NK-92 (cell line): ENCODE measurements around the gene CPED1.
"Not testable (repeated sequence)": the region's sequence is repeated elsewhere in the genome, so short reads cannot be mapped to it uniquely, and the experiment has no call there.

Experiments used
- DNase-seq: peaks from one replicate; lab custom pipeline; 2025; ENCODE audit not compliant: unreplicated experiment; lab: John Stamatoyannopoulos, UW

CPED1 gene

GRCh38 chr7:121221108-121221507 lies 232.6 kb downstream of the CPED1 start:
- DNase-seq, result not testable (repeated sequence)

GRCh38 chr7:121228779-121229178 lies 240.3 kb downstream of the CPED1 start:
- no peak for DNase-seq

GRCh38 chr7:121235201-121235600 lies 246.7 kb downstream of the CPED1 start:
- no peak for DNase-seq

DNA sequence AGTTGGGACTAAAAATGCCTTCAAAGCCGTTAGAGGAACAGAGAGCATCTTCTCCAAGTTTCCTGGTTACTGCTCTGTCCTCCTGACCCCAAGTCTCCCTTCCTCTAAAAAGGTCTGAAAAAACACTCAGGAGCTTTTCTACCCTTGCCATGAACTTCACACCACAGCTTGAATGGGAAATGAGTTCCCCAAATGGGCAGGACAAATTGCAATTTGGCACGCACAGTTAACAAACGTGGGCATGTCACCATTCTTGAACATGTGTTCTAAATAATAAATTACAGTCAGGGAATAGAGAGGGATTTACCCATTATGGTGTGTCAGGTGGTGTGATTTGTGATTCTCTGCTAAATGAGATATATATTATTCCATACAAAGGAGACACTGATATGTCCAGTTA lies 249.1 kb downstream of the CPED1 start:
- DNase-seq, result no peak

DNA sequence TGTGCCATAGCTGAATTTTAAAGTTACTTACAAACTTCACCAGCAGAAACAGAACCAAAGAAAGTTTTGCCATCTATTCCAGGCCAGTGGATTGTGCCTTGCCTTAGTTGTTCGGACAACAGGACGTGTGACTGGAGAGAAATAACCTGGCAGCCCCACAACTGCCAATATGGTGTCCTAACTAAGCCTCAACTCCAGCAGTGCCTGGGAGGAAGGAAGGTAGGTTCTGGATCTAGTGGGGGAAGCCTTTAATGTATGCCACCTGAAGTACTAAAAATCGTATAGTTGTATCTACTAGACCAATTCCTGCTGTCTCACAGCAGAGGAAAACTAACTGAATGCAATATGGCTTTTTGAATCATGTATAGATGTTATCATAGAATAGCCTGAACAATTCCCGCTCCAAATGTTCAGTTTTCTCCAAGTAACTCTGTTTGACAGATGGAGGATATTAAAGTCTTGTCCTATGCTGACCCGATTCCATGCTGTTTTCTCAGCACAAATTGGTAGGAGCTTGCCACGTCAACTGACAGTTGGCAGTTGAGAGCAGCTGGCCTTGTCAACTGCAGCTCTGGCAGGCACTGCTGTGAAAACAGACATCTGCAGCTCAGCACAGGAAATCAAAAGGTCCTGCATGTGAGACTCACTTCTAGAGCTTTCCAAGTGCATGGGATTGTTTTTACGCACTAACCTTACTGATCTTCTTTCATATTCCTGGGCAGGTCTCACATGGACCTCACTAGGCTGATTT lies 255.8 kb downstream of the CPED1 start:
- no peak for DNase-seq

DNA sequence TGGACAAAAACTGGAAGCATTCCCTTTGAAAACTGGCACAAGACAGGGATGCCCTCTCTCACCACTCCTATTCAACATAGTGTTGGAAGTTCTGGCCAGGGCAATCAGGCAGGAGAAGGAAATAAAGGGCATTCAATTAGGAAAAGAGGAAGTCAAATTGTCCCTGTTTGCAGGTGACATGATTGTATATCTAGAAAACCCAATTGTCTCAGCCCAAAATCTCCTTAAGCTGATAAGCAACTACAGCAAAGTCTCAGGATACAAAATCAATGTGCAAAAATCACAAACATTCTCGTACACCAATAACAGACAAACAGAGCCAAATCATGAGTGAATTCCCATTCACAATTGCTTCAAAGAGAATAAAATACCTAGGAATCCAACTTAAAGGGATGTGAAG lies 262.9 kb downstream of the CPED1 start:
- not testable (repeated sequence) for DNase-seq

- not testable (repeated sequence) for DNase-seq
These were observed 264.2 kb downstream of the CPED1 start for GRCh38 chr7:121252523-121253235.

DNA sequence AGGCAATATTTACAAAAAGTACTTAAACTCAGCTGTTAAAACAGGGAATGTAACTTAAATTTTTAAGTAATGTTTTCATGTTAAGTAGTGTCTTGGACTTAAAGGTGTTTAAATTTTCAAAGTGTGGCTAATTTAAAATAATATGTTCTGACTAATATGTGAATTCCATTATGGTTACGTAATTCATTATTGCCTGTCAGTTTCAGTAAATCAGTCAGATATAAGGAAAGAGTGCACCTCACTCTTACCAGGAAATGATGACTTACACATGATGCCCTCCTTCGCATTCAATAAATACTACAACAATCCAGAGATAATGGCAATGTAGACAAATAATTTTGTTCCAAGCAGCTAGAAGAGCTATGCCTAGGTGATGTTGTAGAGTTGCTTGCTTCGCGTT lies 271.3 kb downstream of the CPED1 start:
- no peak for DNase-seq

DNA sequence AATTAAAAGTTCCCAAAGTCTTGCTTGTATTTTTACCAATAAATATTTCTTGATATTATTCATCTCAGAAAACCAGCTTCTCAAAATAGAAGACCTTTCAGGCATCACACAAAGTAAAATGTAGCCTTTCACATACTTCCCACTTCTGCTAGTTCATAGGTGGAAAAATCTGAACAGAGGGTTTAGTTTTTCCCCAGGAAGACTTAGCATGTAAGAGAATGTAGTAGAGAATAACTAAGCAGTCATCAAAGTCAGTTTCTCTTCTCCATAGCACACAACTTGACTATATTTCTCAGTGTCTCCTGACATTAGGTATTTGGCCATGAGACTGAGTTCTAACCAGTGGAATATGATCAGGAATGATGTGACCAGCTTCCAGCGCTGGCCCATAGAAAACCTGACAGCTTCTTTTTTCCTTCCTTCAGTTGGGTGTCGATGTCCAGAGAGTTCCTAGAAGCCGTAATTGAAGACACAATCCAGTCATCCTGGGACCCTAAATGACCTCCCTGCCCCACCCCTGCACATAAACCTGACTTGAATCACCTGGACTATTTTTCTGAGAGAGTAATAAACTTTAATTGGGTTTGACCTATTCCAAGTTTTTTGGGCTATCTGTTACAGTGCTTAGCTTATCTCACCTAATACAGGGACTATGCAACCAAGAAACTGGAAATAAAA lies 272.8 kb downstream of the CPED1 start:
- no peak for DNase-seq

GRCh38 chr7:121262221-121262620 lies 273.7 kb downstream of the CPED1 start:
- DNase-seq, result no peak

DNA sequence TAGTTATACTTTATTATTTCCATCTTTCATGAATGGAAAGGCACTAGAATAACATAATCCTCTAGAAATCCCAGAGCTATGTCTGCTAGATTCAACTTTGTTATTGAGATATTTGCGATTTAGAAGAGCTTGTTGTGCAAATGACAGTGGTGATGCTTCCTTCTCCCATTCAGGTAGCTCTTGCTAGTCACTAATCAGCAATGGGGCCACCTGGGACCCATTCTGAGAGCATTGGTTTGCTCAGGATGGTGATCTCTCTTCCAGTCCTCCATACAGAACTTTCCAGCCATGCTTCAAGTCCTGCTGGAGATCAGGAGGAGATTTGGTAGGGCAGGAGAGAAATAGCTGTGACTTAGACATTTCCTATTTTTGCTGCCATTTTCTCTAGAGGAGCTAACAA lies 274.5 kb downstream of the CPED1 start:
- DNase-seq, result no peak

GRCh38 chr7:121266307-121266894 lies 277.9 kb downstream of the CPED1 start:
- no peak for DNase-seq

DNA sequence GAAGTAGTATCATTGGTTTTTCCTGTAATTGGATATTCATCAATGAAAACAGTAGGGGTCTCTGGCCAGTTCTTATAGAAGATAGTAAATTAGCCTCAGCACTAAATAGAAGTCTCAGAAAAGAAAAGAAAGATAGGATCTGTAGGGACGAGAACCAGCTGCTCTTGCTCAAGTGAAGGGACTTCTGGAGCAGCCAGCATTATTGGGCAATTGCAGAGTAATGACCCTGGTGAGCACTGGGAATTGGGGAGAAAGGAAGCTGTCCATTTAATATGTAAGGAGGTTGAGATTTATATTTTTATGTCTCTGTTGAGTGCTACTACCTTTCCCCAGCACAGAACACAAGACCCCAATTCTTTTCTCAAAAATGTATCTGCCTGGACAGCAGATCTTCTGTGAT lies 279.1 kb downstream of the CPED1 start:
- no peak for DNase-seq

DNA sequence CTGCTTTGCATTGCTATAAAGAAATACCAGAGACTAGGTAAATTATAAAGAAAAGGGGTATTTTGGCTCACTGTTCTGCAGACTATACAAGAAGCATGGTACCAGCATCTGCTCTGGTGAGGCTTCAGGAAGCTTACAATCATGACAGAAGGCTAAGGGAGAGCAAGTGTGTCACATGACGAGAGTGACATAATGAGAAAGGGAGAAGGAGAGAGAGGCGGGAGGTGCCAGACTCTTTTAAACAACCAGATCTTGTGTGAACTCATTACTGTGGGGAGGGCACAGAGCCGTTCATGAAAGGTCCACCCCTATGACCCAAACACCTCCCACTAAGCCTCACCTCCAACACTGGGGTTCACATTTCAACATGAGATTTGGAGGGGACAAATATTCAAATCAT lies 281.3 kb downstream of the CPED1 start:
- no peak for DNase-seq

DNA sequence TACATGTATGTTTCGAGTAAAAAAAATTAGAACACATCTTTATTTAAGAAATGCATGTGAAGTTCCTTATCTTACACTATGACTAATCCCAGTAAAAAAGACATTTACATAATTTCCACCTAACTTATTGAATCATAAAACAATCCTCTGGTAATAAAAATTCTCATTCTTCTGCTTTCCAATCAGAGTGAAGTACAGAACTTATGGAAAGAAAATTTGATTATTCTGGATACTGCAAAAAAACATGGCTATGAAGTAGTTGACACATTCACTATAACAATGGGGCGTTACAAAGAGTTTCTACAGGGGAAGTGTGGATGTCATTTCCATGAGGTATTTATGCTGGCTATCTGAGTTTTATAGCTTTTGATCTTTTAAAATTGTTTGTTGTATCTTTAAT lies 282.6 kb downstream of the CPED1 start:
- no peak for DNase-seq

- DNase-seq, result no peak
These were observed 283.4 kb downstream of the CPED1 start for GRCh38 chr7:121271916-121272315.

- no peak for DNase-seq
These were observed 284.2 kb downstream of the CPED1 start for GRCh38 chr7:121272676-121273075.

GRCh38 chr7:121273467-121274167 lies 285.1 kb downstream of the CPED1 start:
- DNase-seq, result no peak

GRCh38 chr7:121274467-121274866 lies 286.0 kb downstream of the CPED1 start:
- no peak for DNase-seq

DNA sequence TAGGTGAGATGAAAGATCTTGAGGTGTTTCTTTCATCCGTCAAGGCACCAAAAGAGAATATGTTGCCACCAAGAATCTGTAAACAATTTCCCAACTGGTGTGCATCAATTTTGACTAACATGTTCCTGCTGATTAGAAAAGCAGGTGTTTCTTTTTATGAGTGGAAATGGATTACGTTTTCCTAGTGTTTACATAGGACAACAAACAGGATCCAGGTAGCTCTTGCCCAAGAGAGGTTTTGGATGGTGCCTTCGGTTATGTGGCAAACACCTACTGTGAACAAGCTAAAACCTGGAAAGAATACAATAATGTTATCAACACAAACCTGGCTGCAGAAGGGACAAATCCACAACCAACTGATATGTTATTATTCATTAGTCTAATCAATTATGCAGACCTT lies 286.7 kb downstream of the CPED1 start:
- no peak for DNase-seq

DNA sequence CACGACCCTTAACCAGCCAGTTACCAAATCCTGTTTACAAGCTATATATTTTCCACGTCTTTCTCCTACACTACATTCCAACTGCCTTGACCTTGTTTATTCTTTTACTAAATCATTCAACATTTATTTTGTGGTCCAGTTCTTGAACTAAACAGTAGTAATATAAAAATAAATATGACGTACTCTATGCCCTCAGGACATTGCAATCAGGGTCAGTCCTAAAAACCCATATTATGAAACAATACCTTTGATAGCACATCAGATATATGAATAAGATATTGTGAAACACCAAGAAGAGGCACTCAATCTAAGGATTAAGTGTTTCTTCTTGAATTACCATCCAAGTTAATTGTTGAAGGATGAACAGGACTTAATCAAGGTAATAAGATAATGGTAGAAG lies 287.8 kb downstream of the CPED1 start:
- no peak for DNase-seq
